Adipocyte (in vitro differentiated cells): ENCODE data around the gene NKX6-1.
A peak's percentile ranks its signal among the peaks of the same experiment; 100 is the strongest.

ENCODE experiments used
- DNase-seq: peaks from one replicate; pipeline ENCODE4 v3.0.0-alpha.2; 2015; ENCODE audit warnings: low read depth
- H3K27me3 ChIP-seq: replicated peaks from 2 replicates; pipeline ENCODE4 v1.7.0; 2013; ENCODE audit warnings: mild to moderate bottlenecking, low read length, moderate library complexity; ENCODE audit not compliant: control insufficient read depth, insufficient read depth
- H3K36me3 ChIP-seq: 2 replicates; pipeline ENCODE4 v1.7.0; 2013; ENCODE audit warnings: low read length, mild to moderate bottlenecking, moderate library complexity; ENCODE audit not compliant: control insufficient read depth, insufficient read depth, severe bottlenecking
- H3K4me1 ChIP-seq: 2 replicates; pipeline ENCODE4 v1.7.0; 2013; ENCODE audit warnings: mild to moderate bottlenecking, low read length, moderate library complexity; ENCODE audit not compliant: control insufficient read depth, insufficient read depth
- H3K4me3 ChIP-seq: 2 replicates; pipeline ENCODE4 v1.7.0; 2013; ENCODE audit warnings: mild to moderate bottlenecking, low read length, moderate library complexity
- H3K9ac ChIP-seq: 2 replicates; pipeline ENCODE4 v1.7.0; 2013; ENCODE audit warnings: mild to moderate bottlenecking, low read length, moderate library complexity
- H3K9me3 ChIP-seq: 2 replicates; pipeline ENCODE4 v1.7.0; 2013; ENCODE audit warnings: mild to moderate bottlenecking, low read length, moderate library complexity; ENCODE audit not compliant: control insufficient read depth

NKX6-1 gene

DNA sequence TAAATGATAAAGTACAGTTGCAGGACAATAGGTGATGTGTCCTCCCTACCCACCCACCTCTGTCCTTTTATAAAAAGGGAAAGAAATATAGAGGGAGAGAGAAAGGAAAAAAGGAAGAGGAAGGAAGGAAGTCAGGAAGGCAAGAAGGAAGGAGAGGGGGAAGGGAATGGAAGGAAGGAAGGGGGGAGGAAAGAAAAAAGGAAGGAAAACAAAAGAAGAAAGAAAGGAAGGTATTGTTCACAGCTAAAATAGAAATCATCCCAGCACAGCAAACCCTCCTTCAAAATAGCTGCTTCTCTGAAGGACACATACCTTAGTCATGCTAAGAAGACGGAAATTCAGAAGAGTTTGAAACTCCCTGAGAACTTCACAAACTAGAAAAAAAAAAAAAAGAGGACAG lies 8.4 kb downstream of the NKX6-1 start:
- no peak overlapping the region for H3K4me3 ChIP-seq
- peaks cover 96% of the 10 kb centered on the region for H3K27me3 ChIP-seq
- no peaks in the 10 kb centered on the region for H3K4me1 ChIP-seq
- H3K9ac ChIP-seq = no peak overlapping the region
- no peaks in the 10 kb centered on the region for H3K36me3 ChIP-seq
- DNase-seq = no peak
- no peaks in the 10 kb centered on the region for H3K9me3 ChIP-seq

DNA sequence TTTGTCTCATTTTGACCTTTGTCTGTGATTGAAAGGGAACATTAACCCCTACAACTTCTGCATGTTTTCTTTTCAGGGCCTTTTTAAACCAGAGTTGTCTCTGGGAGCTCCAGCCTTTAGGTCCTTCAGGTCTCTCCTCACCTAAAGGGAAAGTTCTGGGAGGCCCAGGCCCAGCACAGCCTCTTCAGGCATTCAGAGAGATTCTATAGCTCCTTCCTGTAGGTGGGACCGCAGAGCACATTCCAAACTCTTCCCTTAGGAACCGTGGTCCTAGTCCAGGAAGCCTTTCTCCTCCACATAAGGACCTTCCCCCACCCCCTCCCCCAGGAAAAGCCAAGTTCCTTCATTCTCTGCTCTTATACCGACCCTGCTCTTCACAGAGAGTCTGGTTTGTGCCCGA lies 14.9 kb downstream of the NKX6-1 start:
- Histone ChIP-seq H3K9ac (no peak overlapping the region), H3K36me3 (no peaks in the 10 kb centered on the region), H3K9me3 (peaks cover 9% of the 10 kb centered on the region), H3K4me3 (no peak overlapping the region), H3K27me3 (peaks cover 95% of the 10 kb centered on the region), H3K4me1 (no peaks in the 10 kb centered on the region)
- DNase-seq = no peak

DNA sequence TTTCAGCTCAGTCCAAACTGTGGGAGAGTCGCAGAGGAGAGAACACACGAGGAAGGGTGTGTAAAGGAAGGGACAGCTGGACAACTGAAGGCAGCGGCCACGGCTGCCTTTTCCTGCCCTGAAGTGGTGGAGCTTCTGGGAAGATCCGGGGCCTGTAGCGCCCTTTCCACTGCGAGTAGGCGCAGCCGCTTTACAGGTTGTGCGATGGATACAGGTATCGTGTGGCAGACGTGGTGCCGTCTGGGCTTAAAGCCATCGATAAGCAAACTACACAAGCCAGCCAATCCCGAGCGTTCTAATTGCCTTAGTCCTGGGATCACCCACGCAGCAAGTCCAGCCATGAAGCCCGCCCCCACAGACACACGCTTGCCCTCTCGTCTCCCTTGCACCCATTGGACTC lies 15.4 kb downstream of the NKX6-1 start:
- Histone ChIP-seq H3K4me3 (no peak overlapping the region), H3K9me3 (peaks cover 9% of the 10 kb centered on the region), H3K9ac (no peak overlapping the region), H3K36me3 (no peaks in the 10 kb centered on the region), H3K4me1 (no peaks in the 10 kb centered on the region), H3K27me3 (peaks cover 95% of the 10 kb centered on the region)
- DNase-seq = no peak

GRCh38 chr4:84482564-84483563 lies 16.2 kb downstream of the NKX6-1 start:
- Histone ChIP-seq H3K4me1 (no peaks in the 10 kb centered on the region), H3K9me3 (peaks cover 9% of the 10 kb centered on the region), H3K36me3 (no peaks in the 10 kb centered on the region), H3K9ac (no peak overlapping the region), H3K4me3 (no peak overlapping the region), H3K27me3 (peaks cover 93% of the 10 kb centered on the region)
- DNase-seq = peak; percentile 17

DNA sequence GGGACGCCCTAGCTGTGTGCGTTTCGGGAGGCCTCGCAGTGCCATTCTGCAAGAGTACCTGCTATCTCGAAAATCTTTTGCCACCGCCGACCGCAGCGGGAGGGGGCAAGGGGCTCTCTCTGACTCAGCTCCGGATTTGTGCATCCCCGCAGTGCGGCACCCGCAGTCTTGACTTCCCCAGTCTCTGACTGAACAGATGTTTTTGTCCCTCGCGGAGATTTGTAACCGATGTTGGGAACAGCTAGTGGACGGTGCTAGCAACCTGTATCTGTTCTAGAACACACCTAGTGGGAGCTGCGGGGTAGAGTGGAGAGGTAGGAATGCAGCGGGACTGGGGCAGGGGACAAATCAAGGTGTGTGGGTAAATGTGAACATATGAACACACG lies 17.2 kb downstream of the NKX6-1 start:
- no peak for DNase-seq

DNA sequence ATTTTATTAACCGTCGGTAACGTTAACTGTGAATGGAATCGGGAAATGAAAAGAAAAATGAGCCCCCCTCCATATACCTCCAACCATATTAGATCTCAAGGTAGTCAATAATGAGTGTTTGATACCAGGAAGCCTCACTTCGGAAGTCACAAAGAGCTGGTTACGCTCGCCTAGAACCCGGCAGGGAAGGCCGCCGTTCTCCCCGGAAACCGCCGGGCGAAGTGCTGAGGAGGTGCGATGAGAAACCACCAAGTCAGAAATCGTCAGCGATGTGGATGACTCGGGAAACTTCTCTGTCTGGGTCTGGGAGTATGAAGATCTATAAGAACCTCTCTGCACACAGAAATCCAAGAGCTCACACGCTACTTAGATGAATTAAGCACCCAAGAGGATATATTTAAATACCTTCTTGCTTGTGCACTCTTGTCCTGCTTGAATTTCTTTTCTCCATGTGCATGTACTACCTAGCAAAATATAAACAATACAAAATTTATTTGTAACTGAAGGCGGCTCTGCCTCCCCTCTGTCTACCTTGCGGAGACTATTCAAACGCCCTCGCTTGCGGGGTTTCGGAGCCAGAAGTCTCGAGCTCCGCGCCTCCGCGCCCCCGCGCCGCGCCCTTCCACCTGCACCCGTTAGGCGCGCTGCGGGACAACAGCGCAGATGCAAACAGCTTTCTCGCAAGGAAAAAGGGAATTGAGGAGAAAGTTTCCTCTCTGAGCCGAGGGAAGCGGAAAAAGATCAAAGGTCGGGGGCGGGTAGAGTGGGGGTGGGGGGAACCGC lies 17.8 kb downstream of the NKX6-1 start:
- H3K4me3 ChIP-seq = no peak overlapping the region
- no peaks in the 10 kb centered on the region for H3K36me3 ChIP-seq
- H3K9ac ChIP-seq = no peak overlapping the region
- H3K27me3 ChIP-seq = peaks cover 86% of the 10 kb centered on the region
- no peaks in the 10 kb centered on the region for H3K4me1 ChIP-seq
- DNase-seq = no peak
- H3K9me3 ChIP-seq = peaks cover 9% of the 10 kb centered on the region

More for the DNA sequence above, 17.2 kb downstream of the NKX6-1 start:
- no peak overlapping the region for H3K9ac ChIP-seq
- no peaks in the 10 kb centered on the region for H3K4me1 ChIP-seq
- H3K4me3 ChIP-seq = no peak overlapping the region
- peaks cover 9% of the 10 kb centered on the region for H3K9me3 ChIP-seq
- no peaks in the 10 kb centered on the region for H3K36me3 ChIP-seq
- peaks cover 86% of the 10 kb centered on the region for H3K27me3 ChIP-seq

DNA sequence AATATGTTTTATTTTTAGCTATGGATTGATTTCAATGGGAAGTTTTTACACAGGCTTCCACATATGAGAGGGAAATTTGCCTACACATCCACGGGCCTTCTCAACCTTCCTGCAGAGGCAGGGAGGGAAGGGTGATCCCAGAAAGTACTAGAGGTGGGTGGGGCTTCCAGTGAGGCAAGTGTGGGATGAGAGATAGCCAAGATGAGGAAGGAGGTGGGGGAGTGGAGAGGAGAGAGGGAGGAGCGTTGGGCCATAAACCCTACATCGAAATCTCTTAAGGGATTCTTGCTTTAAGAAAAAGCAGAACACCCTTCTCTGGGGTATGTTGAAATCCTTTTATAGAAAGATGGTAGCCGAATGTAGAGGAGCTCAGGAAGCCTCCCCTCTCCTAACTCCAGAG lies 19.0 kb downstream of the NKX6-1 start:
- H3K9me3 ChIP-seq = peaks cover 9% of the 10 kb centered on the region
- no peaks in the 10 kb centered on the region for H3K4me1 ChIP-seq
- no peak overlapping the region for H3K4me3 ChIP-seq
- H3K9ac ChIP-seq = no peak overlapping the region
- no peak for DNase-seq
- H3K36me3 ChIP-seq = no peaks in the 10 kb centered on the region
- peaks cover 80% of the 10 kb centered on the region for H3K27me3 ChIP-seq

- Histone ChIP-seq H3K4me3 (no peak overlapping the region), H3K9ac (no peak overlapping the region), H3K9me3 (peaks cover 9% of the 10 kb centered on the region), H3K36me3 (no peaks in the 10 kb centered on the region), H3K27me3 (peaks cover 75% of the 10 kb centered on the region), H3K4me1 (no peaks in the 10 kb centered on the region)
- DNase-seq = no peak
Observed at GRCh38 chr4:84479663-84480062, 19.4 kb downstream of the NKX6-1 start.

GRCh38 chr4:84477738-84478137 lies 21.4 kb downstream of the NKX6-1 start:
- H3K4me3 ChIP-seq = no peak overlapping the region
- H3K36me3 ChIP-seq = no peaks in the 10 kb centered on the region
- no peak for DNase-seq
- H3K4me1 ChIP-seq = no peaks in the 10 kb centered on the region
- no peak overlapping the region for H3K9ac ChIP-seq
- peaks cover 69% of the 10 kb centered on the region for H3K27me3 ChIP-seq
- peaks cover 4% of the 10 kb centered on the region for H3K9me3 ChIP-seq

- Histone ChIP-seq H3K4me1 (no peaks in the 10 kb centered on the region), H3K36me3 (no peaks in the 10 kb centered on the region), H3K27me3 (peaks cover 36% of the 10 kb centered on the region), H3K4me3 (no peak overlapping the region), H3K9ac (no peak overlapping the region), H3K9me3 (no peaks in the 10 kb centered on the region)
- DNase-seq = no peak
Observed at GRCh38 chr4:84474107-84474506, 25.0 kb downstream of the NKX6-1 start.

DNA sequence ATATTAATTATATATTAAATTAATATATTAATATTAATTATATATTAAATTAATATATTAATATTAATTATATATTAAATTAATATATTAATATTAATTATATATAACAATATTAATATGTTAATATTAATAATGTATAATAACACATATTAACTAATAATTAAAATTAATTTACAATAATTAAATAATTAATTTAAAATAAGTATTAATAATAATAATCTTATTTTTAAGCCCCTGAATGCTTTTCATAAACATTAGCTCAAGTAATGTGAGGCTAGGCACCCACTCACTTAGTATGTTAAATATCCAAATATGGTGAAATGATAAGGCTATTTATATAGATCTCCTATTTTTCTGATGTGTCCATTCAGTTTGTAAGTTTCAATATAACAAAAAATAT lies 26.9 kb downstream of the NKX6-1 start:
- DNase-seq = no peak
- Histone ChIP-seq H3K36me3 (no peaks in the 10 kb centered on the region), H3K4me1 (no peaks in the 10 kb centered on the region), H3K9ac (no peak overlapping the region), H3K4me3 (no peak overlapping the region), H3K9me3 (no peaks in the 10 kb centered on the region), H3K27me3 (peaks cover 36% of the 10 kb centered on the region)
